HT1080 (cell line): ENCODE data around the gene HM13. TPM values are rescaled to one million over a fixed set of nuclear protein-coding genes. Genes with fewer than 3 reads are reported as not detected.
"Not testable (repeated sequence)": the region's sequence is repeated elsewhere in the genome, so short reads cannot be mapped to it uniquely, and the experiment has no call there.

Experiments used
- DNase-seq: peaks from one replicate; pipeline ENCODE4 v3.0.0-alpha.2; 2015; ENCODE audit warnings: low read depth
- small RNA-seq: library from RNA; depleted of rRNA; stranded (forward); fragments of <200 nt; gene quantifications from one replicate; pipeline ENCODE3, GENCODE V24; 2014
- total RNA-seq: library from RNA; depleted of rRNA; stranded (reverse); fragments of >200 nt; shearing (Covaris generic); gene quantifications from 2 replicates; pipeline ENCODE4 v1.2.3, GENCODE V29; 2014; rRNA removed

Gene HM13
- total RNA-seq, 1 experiment from 2014 or later, result 83.5 TPM

- DNase-seq, result peak; percentile 88
Measured at GRCh38 chr20:31606804-31607639, 92.8 kb downstream of the HM13 start.

GRCh38 chr20:31607640-31608250 is 93.5 kb downstream of the HM13 start:
- peak; percentile 38 for DNase-seq

- peak; percentile 82 for DNase-seq
Measured at GRCh38 chr20:31608251-31608945, 94.2 kb downstream of the HM13 start.

GRCh38 chr20:31612271-31612640 is 98.0 kb downstream of the HM13 start:
- DNase-seq, result not testable (repeated sequence)

GRCh38 chr20:31615416-31615815 is 101.2 kb downstream of the HM13 start:
- DNase-seq, result no peak

GRCh38 chr20:31617432-31618104 is 103.3 kb downstream of the HM13 start:
- DNase-seq, result no peak

Small RNA genes within 50 kb of the gene (small RNA-seq; reads per million reads assigned to genes)
- not detected for gene MIR3193

Other genes starting within 250 kb of the HM13 start
- gene DEFB116, start 205.9 kb upstream of the HM13 start, total RNA-seq, result not detected in 2 replicates
- gene DEFB118, start 145.8 kb upstream of the HM13 start, total RNA-seq, result not detected in 2 replicates
- gene DEFB119, start 123.9 kb upstream of the HM13 start, total RNA-seq, result not detected in 2 replicates
- gene DEFB121, start 108.2 kb upstream of the HM13 start, total RNA-seq, result not detected in 2 replicates
- not detected in 2 replicates for gene DEFB123, start 73.8 kb upstream of the HM13 start, total RNA-seq
- gene DEFB124, start 39.3 kb upstream of the HM13 start, total RNA-seq, result not detected in 2 replicates
- not detected in 2 replicates for gene REM1, start 39.2 kb upstream of the HM13 start, total RNA-seq
- gene ID1, start 90.8 kb downstream of the HM13 start, total RNA-seq, result 421 and 433 TPM in 2 replicates
- not detected in 2 replicates for gene COX4I2, start 123.5 kb downstream of the HM13 start, total RNA-seq
- gene BCL2L1, start 208.4 kb downstream of the HM13 start, total RNA-seq, result 120 and 146 TPM in 2 replicates
- 177 and 183 TPM in 2 replicates for gene TPX2, start 224.8 kb downstream of the HM13 start, total RNA-seq